ENCODE data around the gene PDSS2. TPM values are rescaled to one million over a fixed set of nuclear protein-coding genes. Genes with fewer than 3 reads are reported as not detected.
"Not testable (repeated sequence)": the region's sequence is repeated elsewhere in the genome, so short reads cannot be mapped to it uniquely, and the experiment has no call there.

The PDSS2 gene
- total and polyA plus RNA-seq, 11 donors: 7.2 to 24.4 (median 14.4) TPM

DNA sequence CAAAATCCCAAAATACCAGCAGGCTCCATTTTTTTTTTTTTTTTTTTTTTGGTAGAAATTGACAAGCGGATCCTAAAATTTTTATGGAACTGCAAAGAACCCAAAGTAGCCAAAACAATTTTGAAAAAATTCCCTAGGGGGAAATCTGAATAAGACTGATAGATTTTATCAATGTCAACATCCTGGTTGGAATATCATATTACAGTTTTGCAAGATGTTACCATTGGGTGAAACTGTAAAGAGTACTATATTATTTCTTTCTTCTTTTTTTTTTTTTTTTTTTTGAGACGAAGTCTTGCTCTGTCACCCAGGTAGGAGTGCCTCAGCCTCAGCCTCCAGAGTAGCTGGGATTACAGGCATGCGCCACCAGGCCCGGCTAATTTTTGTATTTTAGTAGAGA is 314.7 kb downstream of the PDSS2 start:
- DNase-seq (no peak), ATAC-seq (no peak)
- intact Hi-C loops (cut with DNase I): no loop called here
- TF ChIP-seq POLR2A (IDR thresholded peaks at IDR 0.05): no peak
- TF ChIP-seq, protein P1, sequence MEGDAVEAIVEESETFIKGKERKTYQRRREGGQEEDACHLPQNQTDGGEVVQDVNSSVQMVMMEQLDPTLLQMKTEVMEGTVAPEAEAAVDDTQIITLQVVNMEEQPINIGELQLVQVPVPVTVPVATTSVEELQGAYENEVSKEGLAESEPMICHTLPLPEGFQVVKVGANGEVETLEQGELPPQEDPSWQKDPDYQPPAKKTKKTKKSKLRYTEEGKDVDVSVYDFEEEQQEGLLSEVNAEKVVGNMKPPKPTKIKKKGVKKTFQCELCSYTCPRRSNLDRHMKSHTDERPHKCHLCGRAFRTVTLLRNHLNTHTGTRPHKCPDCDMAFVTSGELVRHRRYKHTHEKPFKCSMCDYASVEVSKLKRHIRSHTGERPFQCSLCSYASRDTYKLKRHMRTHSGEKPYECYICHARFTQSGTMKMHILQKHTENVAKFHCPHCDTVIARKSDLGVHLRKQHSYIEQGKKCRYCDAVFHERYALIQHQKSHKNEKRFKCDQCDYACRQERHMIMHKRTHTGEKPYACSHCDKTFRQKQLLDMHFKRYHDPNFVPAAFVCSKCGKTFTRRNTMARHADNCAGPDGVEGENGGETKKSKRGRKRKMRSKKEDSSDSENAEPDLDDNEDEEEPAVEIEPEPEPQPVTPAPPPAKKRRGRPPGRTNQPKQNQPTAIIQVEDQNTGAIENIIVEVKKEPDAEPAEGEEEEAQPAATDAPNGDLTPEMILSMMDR (IDR thresholded peaks at IDR 0.05): no peak
- Histone ChIP-seq H3K4me1 (no peaks in the 10 kb centered on the region), H3K27me3 (no peaks in the 10 kb centered on the region), H3K4me3 (no peak overlapping the region), H3K36me3 (no peaks in the 10 kb centered on the region), H3K9me3 (no peaks in the 10 kb centered on the region), H3K27ac (no peak overlapping the region)
- WGBS, 4 donors: 86 to 89% (median 87%) methylated on average over 4 of the region's 4 CpGs

DNA sequence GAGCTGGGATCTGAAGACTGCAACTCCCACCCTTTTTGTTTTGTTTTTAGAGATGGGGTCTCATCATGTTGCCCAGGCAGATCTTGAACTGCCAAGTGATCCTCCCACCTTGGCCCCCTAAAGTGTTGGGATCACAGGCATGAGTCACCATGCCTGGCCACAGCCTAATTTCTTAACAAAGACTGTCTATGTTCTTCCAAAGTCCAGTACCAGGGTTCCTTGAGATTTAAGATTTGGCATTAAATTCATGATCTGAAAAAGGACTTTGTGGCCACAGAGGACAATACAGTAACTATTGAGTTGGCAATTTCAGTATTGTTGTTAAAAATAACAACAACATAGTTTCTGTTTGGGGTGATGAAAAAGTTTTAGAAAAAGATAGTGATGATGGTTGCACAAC is 315.4 kb downstream of the PDSS2 start:
- H3K4me3 ChIP-seq: no peak overlapping the region
- no peaks in the 10 kb centered on the region for H3K4me1 ChIP-seq
- no peaks in the 10 kb centered on the region for H3K9me3 ChIP-seq
- no peak overlapping the region for H3K27ac ChIP-seq
- ATAC-seq (no peak), DNase-seq (no peak)
- no peaks in the 10 kb centered on the region for H3K36me3 ChIP-seq
- TF ChIP-seq, protein P1 (IDR thresholded peaks at IDR 0.05): no peak
- TF ChIP-seq POLR2A (IDR thresholded peaks at IDR 0.05): no peak
- no peaks in the 10 kb centered on the region for H3K27me3 ChIP-seq
- intact Hi-C loops (cut with DNase I): no loop called here

DNA sequence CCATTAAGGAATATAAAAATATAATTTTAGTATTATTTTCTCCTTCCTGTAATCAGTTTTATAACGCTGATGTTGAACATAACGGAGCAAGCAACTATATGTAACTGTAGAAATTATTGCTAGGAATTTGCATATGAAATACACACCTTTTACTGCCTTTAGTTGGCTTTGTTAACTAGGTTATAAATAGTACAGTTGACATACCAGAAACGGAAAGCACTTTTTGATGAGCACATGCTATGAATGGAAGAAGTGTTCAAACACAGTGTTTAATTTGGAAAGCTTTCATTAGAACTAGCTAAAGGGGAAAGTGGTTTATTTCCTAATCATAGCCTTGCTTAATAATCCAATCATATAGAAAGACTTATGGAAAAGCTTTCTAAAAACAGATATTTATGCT is 318.8 kb downstream of the PDSS2 start:
- WGBS, 4 donors: 66 to 73% (median 67%) methylated on average over 3 of the region's 3 CpGs
- Histone ChIP-seq H3K36me3 (no peaks in the 10 kb centered on the region), H3K27me3 (no peaks in the 10 kb centered on the region), H3K4me1 (no peaks in the 10 kb centered on the region), H3K4me3 (no peak overlapping the region), H3K27ac (no peak overlapping the region), H3K9me3 (no peaks in the 10 kb centered on the region)
- DNase-seq: no peak
- no peak for TF ChIP-seq POLR2A (IDR thresholded peaks at IDR 0.05)
- ATAC-seq: no peak
- intact Hi-C loops (cut with DNase I): no loop called here

DNA sequence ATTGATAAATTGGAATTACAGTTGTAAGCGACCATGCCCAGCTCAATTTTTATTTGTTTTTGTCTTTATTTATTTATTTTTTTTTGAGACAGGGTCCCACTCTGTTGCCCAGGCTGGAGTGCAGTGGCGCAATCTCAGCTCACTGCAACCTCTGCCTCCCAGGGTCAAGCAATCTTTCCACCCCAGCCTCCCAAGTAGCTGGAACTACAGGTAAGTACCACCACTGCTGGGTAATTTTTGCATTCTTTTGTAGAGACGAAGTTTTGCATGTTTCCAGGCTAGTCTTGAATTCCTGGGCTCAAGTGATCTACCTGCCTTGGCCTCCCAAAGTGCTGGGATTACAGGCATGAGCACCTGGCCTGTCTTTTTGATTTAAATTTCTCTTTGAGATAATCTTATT is 323.0 kb downstream of the PDSS2 start:
- H3K4me1 ChIP-seq, ATAC-seq, H3K9me3 ChIP-seq, H3K36me3 ChIP-seq, H3K27me3 ChIP-seq, H3K27ac ChIP-seq, DNase-seq, H3K4me3 ChIP-seq: not testable (repeated sequence)
- 87 to 89% (median 88%) methylated on average over 3 of the region's 3 CpGs for WGBS, 4 donors
- intact Hi-C loops (cut with DNase I): loop anchor here in 3 of 10 donors (10.0 kb wide), 3 partner anchors 318 to 708 kb away; partner anchors contain the start of gene PDSS2 (in 1 of the 3)

DNA sequence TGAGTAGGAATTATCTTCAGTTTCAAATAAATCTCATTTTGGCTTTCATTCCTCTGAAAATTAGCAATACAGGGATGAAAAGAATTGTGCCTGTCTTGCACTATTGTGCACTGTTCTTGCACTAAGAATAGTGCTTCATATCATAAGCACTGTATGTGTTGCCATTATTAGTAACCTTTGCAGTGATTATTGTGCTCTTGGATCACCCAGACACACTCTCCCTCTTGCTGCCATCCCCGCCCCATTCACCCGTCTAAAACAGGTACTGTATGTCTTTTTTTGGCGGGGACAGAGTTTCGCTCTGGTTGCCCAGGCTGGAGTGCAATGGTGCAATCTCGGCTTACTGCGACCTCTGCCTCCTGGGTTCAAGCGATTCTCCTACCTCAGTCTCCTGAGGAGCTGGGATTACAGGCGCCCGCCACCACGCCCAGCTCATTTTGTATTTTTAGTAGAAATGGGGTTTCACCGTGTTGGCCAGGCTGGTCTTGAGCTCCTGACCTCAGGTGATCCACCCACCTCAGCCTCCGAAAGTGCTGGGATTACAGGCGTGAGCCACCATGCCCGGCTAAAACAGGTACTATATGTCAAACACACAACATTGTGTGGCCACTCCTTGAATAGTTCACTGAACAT is 324.2 kb downstream of the PDSS2 start:
- intact Hi-C loops (cut with DNase I): loop anchor here in 3 of 10 donors (10.0 kb wide), 3 partner anchors 320 to 710 kb away; partner anchors contain the start of gene PDSS2 (in 1 of the 3)
- not testable (repeated sequence) for DNase-seq, H3K27ac ChIP-seq, H3K4me3 ChIP-seq, H3K27me3 ChIP-seq, H3K36me3 ChIP-seq, H3K4me1 ChIP-seq, H3K9me3 ChIP-seq
- ATAC-seq: peak; percentile 50 to 77 (median 58)
- 76 to 79% (median 78%) methylated on average over 14 of the region's 14 CpGs for WGBS, 4 donors

Data from heart left ventricle (tissue), 16 donors.